GM19328 (cell line): Measurements from ENCODE around the gene MCF2L.

ENCODE experiments used
- ATAC-seq: cut with Tn5 transposase; IDR thresholded peaks from one replicate; pipeline ENCODE4 v1.9.1; 2021; ENCODE audit warnings: mild to moderate bottlenecking, moderate library complexity; ENCODE audit not compliant: unreplicated experiment

The MCF2L gene

DNA sequence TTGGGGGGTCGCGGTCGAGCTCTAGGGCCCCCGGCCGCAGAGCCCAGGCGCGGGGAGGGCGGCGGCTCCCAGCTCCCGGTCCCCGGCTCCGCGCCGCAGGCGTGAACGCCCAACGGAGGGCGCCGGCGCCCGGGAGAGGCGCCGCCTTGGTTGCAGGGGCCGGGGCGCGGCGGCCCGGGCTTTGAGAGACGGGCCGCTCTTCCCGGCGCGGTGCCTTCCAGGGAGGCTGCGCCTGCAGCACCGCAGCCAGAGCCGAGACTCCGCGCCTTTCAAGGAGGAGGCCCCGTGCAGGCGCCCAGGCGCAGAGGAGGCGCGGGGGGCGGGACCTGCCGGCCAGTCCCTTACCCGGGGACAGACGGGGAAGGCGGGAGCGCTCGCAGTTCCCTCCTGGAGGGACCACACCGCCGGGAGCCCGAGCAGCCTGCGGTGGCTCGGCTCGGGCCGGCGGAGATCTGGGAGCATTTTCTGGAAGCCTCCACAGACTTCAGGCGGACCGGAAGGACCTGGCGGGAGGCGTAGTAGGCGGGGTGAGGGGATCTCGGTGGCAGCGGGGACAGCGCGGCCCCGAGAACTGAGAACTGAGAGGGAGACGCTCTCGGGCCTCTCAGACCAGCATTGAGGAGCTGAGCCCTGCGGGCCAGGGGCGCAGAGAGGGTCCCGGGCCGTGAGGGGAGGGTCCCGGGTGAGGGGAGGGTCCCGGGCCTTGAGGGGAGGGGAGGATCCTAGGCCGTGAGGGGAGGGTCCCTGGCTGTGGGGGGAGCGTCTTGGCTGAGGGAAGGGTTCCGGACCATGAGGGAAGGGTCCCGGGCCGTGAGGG is 25.5 kb upstream of the MCF2L start:
- no peak for ATAC-seq

DNA sequence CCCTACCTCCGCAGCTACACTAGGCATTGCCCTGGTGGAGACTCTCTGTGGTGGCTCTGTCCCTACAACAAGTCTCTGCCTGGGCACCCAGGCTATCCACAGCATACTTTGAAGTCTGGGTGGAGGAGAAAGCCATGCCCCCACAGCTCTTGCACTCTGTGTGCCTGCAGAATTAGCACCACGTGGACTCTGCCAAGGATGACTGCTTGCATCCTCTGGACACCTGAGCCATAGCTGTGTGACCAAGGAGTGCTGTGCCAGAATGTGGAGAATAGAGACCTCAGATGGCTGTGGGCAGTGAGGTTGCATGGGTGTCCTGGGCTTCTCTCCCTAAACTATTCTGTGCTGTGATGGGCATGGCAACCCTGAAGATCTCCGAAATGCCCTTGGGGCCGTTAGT is 21.2 kb upstream of the MCF2L start:
- no peak for ATAC-seq

DNA sequence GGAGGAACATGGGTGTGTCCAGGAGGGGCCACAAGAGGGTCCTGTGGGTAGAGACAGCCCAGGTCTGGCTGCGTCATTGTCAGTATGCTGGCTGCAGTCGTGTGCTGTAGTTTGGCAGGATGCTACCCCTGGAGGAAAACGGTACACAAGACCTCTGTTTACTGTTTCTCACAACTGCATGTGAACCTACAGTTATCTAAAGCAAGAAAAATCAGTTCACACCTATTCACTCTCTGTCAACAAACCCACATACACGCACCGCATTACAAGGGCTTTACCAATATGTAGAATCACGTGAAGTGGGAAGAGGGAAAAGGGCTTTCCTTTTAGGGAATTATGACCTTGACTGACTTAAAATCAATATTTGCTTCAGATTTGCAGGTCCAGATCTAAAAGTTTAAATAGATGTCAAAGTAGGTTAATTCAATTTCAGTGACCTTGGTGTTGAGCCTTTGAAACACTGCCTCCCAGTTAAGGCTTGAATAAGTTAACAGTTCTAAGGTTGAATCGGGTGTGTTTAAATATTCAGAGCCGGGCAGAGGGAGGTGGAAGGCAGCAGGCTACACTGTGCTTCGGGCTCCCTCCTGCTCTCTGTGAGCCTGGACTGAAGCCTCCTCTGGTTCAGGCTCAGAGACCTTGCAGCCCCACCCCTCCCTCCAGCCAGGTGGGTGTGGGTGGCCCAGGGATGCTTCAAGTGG is 17.2 kb upstream of the MCF2L start:
- no peak for ATAC-seq

DNA sequence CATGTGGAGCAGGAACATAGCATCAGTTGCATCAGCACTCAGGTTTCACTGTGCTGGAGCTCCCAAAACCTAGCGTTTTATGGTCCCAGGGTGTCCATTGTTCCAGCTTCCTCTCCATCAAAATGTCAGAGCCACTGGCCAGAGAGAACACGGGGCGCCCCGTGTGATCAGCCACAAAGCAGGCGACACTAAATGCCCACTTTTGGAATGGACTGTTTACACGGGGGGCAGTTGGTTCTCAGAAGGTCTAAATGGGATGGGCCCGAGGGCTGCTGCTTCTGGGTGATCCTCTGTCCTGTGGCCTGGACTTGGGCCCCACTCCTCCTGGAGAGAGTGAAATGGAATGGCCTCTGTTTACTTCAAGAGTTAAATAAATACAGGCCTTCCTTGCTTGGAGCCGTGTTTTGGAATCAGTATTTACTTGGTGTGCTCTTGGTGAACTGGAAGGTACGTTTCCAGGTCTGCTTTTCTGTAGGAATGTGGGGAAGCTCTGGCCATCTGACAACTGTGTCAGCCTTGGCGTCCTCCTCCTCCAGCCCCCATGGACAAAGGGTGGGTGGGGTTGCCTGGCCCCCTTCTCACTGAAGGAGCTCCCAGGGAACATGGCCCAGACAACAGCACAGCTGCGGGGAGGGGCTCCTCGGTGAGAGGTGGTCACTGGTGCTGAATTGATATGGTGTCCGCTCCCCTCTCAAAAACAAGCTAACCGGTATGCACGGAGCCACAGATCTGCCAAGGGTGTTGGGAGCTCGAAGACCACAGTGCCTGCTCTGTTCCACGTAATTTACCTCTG is 16.1 kb upstream of the MCF2L start:
- no peak for ATAC-seq

DNA sequence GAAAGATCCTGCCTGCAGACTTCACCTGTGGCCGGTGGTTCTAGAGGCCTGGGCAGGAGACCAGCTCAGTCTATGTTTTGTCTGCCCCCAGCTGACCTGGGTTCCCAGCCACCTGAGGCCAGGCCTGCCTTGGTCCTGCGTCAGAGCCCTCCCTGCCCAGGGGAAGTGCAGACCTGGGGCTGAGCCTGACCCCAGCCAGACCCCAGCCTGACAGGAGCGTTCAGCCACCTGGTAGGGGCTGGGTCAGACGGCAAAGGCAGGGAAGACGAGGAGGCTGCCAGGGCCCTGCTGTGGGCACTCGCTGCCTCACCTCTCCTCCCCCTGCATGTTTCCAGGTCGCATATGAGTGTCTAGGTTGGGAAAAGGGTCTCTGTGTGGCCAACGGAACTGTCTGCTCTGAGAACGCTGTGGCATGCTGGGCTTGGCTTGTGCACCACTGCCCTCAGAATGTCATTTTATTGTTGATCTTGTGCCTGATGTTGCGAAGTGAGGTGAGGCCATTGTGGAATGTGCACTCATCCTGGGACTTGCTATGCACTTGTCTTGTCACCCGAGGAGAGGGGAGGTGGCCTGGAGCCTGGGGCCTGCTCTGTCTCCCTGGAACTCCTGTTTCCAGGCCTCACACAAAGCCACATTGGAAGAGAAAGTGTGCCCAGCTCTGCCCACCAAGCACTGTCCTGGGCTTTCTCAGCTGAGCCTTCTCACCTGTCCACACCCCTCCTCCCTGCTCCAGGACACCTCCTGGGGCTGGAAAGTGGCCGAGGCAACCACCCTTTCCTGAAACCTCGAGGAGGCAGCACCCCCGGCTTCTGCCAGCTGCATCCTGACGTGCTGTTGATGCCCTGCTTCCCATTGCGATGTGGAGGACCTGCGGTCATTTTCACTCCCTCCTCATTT is 15.2 kb upstream of the MCF2L start:
- ATAC-seq: no peak

DNA sequence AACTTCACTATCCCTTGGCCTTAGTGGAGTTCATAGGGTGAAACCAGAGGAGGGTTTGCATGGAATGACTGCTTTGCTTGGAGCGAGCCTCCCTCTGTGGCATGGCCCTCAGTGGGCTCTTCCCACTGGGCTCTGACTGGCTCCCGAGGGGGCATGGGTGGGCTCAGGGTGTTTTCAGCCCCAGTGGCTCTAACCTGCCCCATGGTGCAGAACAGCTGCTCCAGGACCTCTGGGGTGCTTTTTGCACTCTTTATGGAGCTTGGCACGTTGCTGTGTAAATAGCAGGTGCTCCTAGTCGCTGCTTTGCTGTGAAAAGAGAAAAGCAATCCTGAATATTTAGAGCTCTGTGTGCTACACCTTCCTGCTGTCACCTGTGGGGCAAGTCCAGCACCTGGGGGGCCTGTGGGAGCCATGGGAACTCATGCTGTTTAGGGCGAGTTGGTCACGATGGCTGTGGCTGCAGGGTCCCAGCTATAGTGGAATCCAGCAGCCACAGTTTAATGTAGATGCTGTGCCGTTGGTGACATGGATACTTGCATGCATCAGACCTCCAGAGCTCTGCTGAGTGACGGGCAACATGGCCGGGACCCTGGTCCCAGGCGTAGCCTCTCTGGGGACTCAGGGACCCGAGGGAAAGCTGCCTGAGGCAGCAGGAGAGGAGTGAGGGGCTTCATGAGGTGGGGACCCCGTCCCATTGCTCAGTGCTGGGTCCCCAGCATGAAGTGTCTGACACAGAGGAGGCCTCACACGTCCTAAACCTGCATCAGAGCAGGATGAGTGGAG is 14.3 kb upstream of the MCF2L start:
- ATAC-seq: no peak

DNA sequence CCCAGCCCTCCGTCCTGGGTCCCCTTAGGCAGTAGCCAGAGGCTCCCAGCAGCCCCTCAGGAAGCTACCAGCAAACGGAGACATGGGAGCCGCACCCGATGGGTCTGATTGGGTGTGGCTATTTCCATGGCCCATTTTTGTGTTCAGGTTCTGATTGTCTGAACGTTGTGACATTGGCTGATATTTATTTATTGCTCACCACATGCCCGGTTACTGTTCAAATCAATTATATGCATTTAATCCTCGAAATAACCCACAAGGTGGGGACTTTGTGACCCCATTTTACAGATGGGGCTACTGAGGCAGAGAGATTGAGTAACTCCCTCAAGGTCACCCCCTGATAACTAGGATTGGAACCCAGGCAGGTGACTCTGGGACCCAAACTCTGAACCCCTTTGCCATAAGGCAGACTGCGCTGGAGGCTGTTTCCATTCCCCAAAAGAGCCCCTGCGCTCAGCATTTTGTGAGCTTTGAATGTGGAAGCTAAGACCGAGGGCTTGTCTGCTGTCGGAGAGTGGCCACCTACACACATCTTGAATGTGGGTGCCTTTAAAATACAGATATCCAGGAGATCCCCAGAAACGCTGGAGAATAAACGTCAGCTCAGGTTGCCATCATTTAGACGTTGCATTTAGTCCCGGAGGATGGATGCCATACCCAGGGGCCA is 13.6 kb upstream of the MCF2L start:
- no peak for ATAC-seq

DNA sequence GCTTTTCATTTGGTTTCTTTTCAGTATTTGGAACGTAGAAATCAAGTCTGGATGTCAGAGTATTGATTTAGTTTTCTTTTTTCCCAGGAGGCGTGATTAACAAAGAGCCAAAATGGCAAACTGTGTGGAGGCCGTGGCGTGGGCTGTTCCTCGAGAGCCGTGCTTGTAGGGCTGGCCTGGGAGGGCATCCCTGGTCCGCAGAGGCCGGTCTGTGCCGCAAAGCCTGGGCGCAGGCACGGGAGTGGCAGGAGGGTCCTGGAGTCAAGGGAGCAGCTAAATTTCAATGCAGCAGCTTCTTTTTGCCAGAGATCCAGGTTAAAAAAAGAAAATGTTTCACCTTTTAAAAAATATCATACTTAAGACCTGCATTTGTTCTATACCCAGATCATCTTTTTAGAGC is 13.1 kb upstream of the MCF2L start:
- ATAC-seq: no peak

DNA sequence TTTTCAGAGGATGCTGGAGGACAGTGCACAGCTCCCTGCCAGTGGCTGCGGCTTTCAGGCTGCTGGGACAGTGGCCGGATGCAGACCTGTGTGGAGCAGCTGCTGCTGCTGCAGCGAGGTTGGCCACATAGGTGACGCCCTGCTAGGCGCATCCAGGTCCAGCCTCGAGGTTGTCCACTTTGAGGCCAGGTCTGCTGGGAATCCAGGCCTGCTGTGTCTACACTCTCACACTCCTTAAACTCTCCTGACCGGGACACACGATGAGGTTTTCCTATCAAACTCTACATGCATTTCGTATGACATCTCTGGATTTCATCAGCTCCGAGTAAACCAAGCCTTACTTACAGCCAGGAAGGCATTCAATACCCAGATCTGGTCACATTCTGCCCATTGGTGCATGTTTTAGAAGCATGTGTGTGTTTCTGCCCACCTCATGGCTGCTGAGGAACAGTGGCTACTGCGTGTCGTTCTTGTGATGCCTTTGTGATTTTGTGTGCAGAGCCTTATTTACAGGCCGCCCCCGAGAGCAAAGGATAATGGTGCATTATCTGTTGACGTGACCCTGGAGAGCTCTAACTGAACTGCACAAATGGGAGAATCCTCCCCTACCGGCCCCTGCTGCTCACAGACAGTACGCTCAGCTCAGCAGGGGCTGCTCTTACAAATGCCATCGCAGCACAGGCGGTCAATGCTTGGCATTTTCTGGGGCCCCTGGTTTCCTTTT is 12.3 kb upstream of the MCF2L start:
- ATAC-seq: no peak

DNA sequence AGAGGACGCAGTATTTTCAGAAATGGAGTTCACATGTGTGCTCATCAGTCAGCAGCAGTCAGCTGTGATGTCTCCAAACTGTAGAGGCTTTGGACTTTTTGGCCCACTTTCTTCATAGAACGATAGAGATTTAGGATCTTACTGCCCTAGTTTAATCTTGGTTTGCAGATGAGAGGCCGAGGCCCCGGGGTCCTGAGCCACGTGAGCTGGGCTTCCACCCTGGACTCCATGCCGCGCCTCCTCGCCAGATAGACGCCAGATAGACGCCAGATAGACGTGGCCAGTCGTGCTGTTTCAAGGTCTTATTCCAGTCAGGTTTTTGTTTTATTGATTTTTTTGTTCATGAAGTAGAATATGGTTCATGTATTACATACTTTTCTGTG is 11.7 kb upstream of the MCF2L start:
- ATAC-seq: no peak

DNA sequence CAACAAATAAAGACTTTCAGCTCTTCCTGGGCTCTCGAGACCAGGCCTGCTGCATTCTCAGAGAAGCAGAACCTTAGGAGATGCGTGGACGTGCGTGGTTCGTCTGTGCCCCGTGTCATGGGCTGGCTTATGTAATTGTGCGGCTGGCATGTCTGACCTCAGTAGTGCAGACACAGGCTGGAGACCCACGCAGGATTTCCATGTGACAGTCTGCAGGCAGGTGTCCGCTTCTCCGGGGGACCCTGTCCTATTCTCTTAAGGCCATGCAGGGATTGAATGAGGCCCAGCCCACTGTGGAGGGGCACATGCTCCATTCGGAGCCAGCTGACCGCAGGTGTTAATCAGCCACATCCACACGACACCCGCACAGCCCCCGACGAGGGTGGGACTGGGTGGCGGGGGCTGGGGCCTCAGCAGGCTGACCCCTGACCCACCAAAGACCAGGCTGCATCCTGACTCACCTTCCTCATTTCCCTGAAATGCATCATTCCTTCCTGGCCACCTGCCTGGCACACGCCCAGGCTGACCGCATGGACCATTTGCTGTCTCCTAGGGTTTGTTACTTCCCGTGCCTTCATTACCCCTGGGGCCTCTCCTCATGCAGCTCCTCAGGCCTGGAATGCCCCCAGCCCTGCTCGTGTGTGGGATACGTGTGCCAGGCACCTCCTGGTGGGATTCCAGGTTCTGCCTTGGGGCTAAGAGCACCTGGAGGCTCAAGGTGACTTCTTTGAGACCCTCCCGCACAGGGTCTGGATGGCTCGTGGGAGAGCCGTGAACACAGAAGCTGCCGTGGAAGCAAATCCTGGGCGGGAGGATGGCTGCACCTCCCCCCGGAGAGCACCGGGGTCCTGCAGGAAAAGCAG is 10.7 kb upstream of the MCF2L start:
- ATAC-seq: no peak

DNA sequence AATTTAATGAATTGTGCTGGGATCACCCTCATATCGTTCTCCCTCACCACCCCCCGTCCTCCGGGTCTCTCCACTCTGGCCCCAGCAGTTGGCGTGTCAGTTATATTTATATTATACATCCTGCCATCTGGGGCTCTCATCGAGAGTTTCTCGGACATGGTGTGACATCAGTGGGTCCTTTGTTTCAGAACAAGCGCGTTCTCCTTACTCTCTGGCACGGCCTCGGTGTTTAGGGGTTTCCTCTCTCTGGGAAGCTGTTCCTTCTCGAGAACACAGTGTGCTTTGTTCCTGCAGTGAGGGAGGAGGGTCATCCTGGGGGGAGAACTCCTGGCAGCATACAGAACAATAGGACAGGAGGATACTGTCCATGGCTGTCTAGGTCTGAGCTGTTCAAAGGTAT is 9.8 kb upstream of the MCF2L start:
- no peak for ATAC-seq

DNA sequence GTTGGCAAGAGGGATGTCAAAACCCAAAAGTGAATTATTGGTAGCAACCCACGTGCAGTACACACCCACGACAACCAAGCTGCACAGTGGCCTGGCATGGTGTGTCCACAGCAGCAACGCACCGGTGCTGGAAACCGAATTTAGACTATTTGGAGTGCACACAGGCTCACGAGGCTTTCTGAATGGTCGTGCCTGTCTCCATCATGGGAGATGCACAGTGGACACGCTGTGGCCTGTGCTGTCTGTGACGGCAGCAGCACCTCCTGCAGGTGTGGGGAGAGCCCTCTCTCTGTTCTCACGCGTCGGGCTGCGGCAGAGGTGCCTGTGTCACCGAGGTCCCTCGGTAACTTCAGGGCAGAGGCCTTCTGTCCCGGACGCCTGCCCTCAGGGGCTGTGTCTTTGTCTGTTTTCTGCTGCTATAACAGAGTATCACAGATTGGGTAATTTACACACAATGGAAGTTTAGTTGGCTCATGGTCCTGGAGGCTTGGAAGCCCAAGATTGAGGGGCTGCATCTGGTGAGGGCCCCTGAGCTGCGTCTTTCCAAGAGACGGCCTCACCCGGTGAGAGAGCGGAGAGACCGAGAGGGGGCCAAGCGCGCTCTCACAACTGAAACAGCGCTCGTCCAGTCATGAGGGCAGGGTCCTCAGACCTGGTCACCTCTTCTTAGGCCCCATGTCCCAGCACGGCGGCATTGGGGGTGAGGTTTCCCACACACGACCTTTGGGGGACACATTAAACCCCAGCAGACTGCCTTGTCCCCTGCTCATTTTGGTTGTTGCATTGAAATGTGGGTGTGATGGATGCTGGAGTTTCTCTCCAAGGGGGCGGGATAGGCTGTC is 9.1 kb upstream of the MCF2L start:
- no peak for ATAC-seq

DNA sequence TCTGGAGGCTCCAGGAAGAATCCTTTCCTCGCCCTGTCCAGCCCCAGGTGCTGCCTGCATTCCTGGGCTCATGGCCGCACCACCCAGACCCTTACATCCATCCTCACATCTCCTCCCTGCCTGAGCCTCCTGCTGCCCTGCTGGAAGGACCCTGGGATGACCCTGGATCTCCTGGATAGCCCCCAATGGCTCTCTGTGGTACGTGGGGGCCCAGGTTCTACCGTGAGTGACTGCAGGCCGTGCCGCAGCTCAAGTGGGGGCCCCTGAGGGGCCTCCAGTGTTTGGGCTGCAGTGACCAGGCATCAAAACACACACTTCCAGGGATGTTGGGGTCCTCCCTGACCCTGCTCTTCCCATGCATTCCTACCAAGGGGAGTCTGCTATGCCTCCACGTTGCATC is 8.3 kb upstream of the MCF2L start:
- ATAC-seq: no peak

DNA sequence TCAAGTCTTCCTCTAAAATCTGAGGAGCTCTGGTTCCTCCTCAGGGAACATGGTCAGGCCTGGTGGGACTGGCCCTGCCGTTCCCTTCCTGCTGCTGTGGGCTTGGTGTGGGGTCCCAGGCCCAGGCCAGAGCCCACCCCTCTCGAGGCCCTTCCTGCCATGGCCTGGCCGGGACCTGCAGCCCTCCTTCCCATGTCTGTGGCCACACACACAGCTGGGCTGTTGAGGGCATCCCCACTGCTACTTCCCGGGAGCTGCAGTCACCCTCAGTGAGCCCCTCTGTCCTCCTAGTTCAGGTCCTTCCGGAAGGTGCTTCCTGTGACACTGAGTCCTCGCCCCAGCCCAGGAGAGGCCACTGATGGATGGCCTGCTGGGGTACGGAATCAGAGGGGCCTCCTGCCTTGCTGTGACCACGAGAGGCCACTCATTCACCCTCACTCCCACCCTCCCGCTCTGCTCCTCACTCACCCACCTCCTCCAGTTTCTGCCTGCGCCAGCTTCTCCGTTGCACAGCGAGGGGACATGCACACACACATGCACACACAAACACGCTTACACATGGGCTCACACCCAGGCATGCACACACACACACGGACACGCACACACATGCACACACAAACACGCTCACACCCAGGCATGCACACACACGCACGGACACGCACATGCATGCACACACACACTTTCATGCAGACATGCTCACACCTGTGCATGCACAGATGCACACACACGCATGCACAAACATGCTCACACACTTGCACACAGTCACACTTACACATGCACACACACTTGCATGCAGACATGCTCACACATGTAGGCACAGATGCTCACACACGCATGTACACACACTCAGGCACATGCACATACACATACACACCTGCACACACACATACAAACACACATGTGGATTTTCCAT is 7.3 kb upstream of the MCF2L start:
- no peak for ATAC-seq

DNA sequence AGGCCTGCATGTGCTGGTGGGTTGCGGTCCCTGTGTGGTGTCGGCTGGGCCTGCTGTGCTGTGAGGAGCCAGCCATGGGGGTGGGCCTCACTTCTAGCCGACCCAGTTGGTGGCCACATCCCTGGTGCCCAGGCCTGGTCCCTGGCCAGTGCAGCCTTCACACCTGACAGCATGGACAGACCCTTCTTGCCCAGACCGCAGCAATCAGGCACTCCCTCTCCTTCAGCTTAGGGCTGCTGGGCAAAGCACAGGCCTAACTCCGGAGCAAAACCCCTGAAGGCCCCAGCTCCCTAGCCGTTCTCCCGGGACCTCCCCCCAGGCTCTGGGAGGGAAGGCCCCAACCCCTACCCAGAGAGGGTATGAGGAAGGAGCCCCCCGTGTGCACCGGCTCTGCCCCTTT is 6.6 kb upstream of the MCF2L start:
- ATAC-seq: no peak
